ENCODE data around the gene GH1.

GH1 gene

GRCh38 chr17:63954402-63955063 is 35.9 kb upstream of the GH1 start:
- Histone ChIP-seq H3K9me3 (ENCODE audit: control insufficient read depth, low read length) (no peaks in the 10 kb centered on the region), H3K27me3 (ENCODE audit: control insufficient read depth, insufficient read depth, low read length) (peaks cover 13% of the 10 kb centered on the region), H3K36me3 (ENCODE audit: control insufficient read depth, insufficient read depth, low read length) (no peaks in the 10 kb centered on the region), H3K4me1 (ENCODE audit: control insufficient read depth, insufficient read depth, low read length) (no peaks in the 10 kb centered on the region), H3K4me3 (ENCODE audit: low read length) (no peak overlapping the region), H3K9ac (ENCODE audit: low read length) (no peak overlapping the region)

- Histone ChIP-seq H3K4me3 (ENCODE audit: low read length) (no peak overlapping the region), H3K9me3 (ENCODE audit: control insufficient read depth, low read length) (no peaks in the 10 kb centered on the region), H3K36me3 (ENCODE audit: control insufficient read depth, insufficient read depth, low read length) (no peaks in the 10 kb centered on the region), H3K27me3 (ENCODE audit: control insufficient read depth, insufficient read depth, low read length) (peaks cover 13% of the 10 kb centered on the region), H3K9ac (ENCODE audit: low read length) (no peak overlapping the region), H3K4me1 (ENCODE audit: control insufficient read depth, insufficient read depth, low read length) (no peaks in the 10 kb centered on the region)
Measured at GRCh38 chr17:63950940-63951907, 32.6 kb upstream of the GH1 start.

- Histone ChIP-seq H3K27me3 (ENCODE audit: control insufficient read depth, insufficient read depth, low read length) (peaks cover 13% of the 10 kb centered on the region), H3K9me3 (ENCODE audit: control insufficient read depth, low read length) (no peaks in the 10 kb centered on the region), H3K9ac (ENCODE audit: low read length) (no peak overlapping the region), H3K4me3 (ENCODE audit: low read length) (no peak overlapping the region), H3K36me3 (ENCODE audit: control insufficient read depth, insufficient read depth, low read length) (no peaks in the 10 kb centered on the region), H3K4me1 (ENCODE audit: control insufficient read depth, insufficient read depth, low read length) (no peaks in the 10 kb centered on the region)
Measured at GRCh38 chr17:63949576-63950250, 31.1 kb upstream of the GH1 start.

- Histone ChIP-seq H3K9me3 (ENCODE audit: control insufficient read depth, low read length) (no peaks in the 10 kb centered on the region), H3K9ac (ENCODE audit: low read length) (no peak overlapping the region), H3K4me3 (ENCODE audit: low read length) (no peak overlapping the region), H3K27me3 (ENCODE audit: control insufficient read depth, insufficient read depth, low read length) (peaks cover 9% of the 10 kb centered on the region), H3K4me1 (ENCODE audit: control insufficient read depth, insufficient read depth, low read length) (no peaks in the 10 kb centered on the region), H3K36me3 (ENCODE audit: control insufficient read depth, insufficient read depth, low read length) (no peaks in the 10 kb centered on the region)
Measured at GRCh38 chr17:63948521-63948920, 29.9 kb upstream of the GH1 start.

GRCh38 chr17:63947711-63948330 is 29.2 kb upstream of the GH1 start:
- no peaks in the 10 kb centered on the region for H3K36me3 ChIP-seq (ENCODE audit: control insufficient read depth, insufficient read depth, low read length)
- H3K27me3 ChIP-seq (ENCODE audit: control insufficient read depth, insufficient read depth, low read length), result peaks cover 9% of the 10 kb centered on the region
- H3K4me3 ChIP-seq (ENCODE audit: low read length), result no peak overlapping the region
- H3K9ac ChIP-seq (ENCODE audit: low read length), result no peak overlapping the region
- no peaks in the 10 kb centered on the region for H3K9me3 ChIP-seq (ENCODE audit: control insufficient read depth, low read length)
- H3K4me1 ChIP-seq (ENCODE audit: control insufficient read depth, insufficient read depth, low read length), result no peaks in the 10 kb centered on the region

GRCh38 chr17:63946440-63947363 is 28.1 kb upstream of the GH1 start:
- peaks cover 4% of the 10 kb centered on the region for H3K27me3 ChIP-seq (ENCODE audit: control insufficient read depth, insufficient read depth, low read length)
- H3K9me3 ChIP-seq (ENCODE audit: control insufficient read depth, low read length), result no peaks in the 10 kb centered on the region
- H3K4me3 ChIP-seq (ENCODE audit: low read length), result no peak overlapping the region
- H3K4me1 ChIP-seq (ENCODE audit: control insufficient read depth, insufficient read depth, low read length), result no peaks in the 10 kb centered on the region
- no peak overlapping the region for H3K9ac ChIP-seq (ENCODE audit: low read length)
- no peaks in the 10 kb centered on the region for H3K36me3 ChIP-seq (ENCODE audit: control insufficient read depth, insufficient read depth, low read length)

GRCh38 chr17:63945784-63946439 is 27.3 kb upstream of the GH1 start:
- peaks cover 4% of the 10 kb centered on the region for H3K27me3 ChIP-seq (ENCODE audit: control insufficient read depth, insufficient read depth, low read length)
- no peaks in the 10 kb centered on the region for H3K9me3 ChIP-seq (ENCODE audit: control insufficient read depth, low read length)
- H3K36me3 ChIP-seq (ENCODE audit: control insufficient read depth, insufficient read depth, low read length), result no peaks in the 10 kb centered on the region
- H3K4me1 ChIP-seq (ENCODE audit: control insufficient read depth, insufficient read depth, low read length), result no peaks in the 10 kb centered on the region
- no peak overlapping the region for H3K4me3 ChIP-seq (ENCODE audit: low read length)
- H3K9ac ChIP-seq (ENCODE audit: low read length), result no peak overlapping the region

- Histone ChIP-seq H3K9ac (ENCODE audit: low read length) (no peak overlapping the region), H3K4me3 (ENCODE audit: low read length) (no peak overlapping the region), H3K9me3 (ENCODE audit: control insufficient read depth, low read length) (no peaks in the 10 kb centered on the region), H3K36me3 (ENCODE audit: control insufficient read depth, insufficient read depth, low read length) (no peaks in the 10 kb centered on the region), H3K4me1 (ENCODE audit: control insufficient read depth, insufficient read depth, low read length) (no peaks in the 10 kb centered on the region), H3K27me3 (ENCODE audit: control insufficient read depth, insufficient read depth, low read length) (peaks cover 2% of the 10 kb centered on the region)
Measured at GRCh38 chr17:63944736-63945499, 26.3 kb upstream of the GH1 start.

- no peaks in the 10 kb centered on the region for H3K27me3 ChIP-seq (ENCODE audit: control insufficient read depth, insufficient read depth, low read length)
- no peak overlapping the region for H3K9ac ChIP-seq (ENCODE audit: low read length)
- H3K9me3 ChIP-seq (ENCODE audit: control insufficient read depth, low read length), result no peaks in the 10 kb centered on the region
- no peak overlapping the region for H3K4me3 ChIP-seq (ENCODE audit: low read length)
- H3K36me3 ChIP-seq (ENCODE audit: control insufficient read depth, insufficient read depth, low read length), result no peaks in the 10 kb centered on the region
- H3K4me1 ChIP-seq (ENCODE audit: control insufficient read depth, insufficient read depth, low read length), result no peaks in the 10 kb centered on the region
Measured at GRCh38 chr17:63943745-63944144, 25.1 kb upstream of the GH1 start.

- Histone ChIP-seq H3K9ac (ENCODE audit: low read length) (no peak overlapping the region), H3K36me3 (ENCODE audit: control insufficient read depth, insufficient read depth, low read length) (no peaks in the 10 kb centered on the region), H3K4me1 (ENCODE audit: control insufficient read depth, insufficient read depth, low read length) (no peaks in the 10 kb centered on the region), H3K9me3 (ENCODE audit: control insufficient read depth, low read length) (no peaks in the 10 kb centered on the region), H3K27me3 (ENCODE audit: control insufficient read depth, insufficient read depth, low read length) (no peaks in the 10 kb centered on the region), H3K4me3 (ENCODE audit: low read length) (no peak overlapping the region)
Measured at GRCh38 chr17:63942309-63942985, 23.8 kb upstream of the GH1 start.
